HFF-Myc (cell line): Measurements from ENCODE around the gene TRMT112.

ENCODE experiments used
- DNase-seq: peaks from one replicate; pipeline ENCODE4 v3.0.0-alpha.2; 2011; ENCODE audit warnings: low read depth; ENCODE audit errors: extremely low read depth
- H3K4me3 ChIP-seq: replicated peaks from 2 replicates; pipeline ENCODE4 v1.5.1; 2011; ENCODE audit warnings: low read depth, mild to moderate bottlenecking, control low read depth, low read length
- TF ChIP-seq, protein P1 (sequence below): IDR thresholded peaks from 2 replicates; pipeline ENCODE4 v1.5.1; 2012; ENCODE audit warnings: mild to moderate bottlenecking, low read depth, low read length, control low read depth; ENCODE audit errors: missing control alignments

The TRMT112 gene

DNA sequence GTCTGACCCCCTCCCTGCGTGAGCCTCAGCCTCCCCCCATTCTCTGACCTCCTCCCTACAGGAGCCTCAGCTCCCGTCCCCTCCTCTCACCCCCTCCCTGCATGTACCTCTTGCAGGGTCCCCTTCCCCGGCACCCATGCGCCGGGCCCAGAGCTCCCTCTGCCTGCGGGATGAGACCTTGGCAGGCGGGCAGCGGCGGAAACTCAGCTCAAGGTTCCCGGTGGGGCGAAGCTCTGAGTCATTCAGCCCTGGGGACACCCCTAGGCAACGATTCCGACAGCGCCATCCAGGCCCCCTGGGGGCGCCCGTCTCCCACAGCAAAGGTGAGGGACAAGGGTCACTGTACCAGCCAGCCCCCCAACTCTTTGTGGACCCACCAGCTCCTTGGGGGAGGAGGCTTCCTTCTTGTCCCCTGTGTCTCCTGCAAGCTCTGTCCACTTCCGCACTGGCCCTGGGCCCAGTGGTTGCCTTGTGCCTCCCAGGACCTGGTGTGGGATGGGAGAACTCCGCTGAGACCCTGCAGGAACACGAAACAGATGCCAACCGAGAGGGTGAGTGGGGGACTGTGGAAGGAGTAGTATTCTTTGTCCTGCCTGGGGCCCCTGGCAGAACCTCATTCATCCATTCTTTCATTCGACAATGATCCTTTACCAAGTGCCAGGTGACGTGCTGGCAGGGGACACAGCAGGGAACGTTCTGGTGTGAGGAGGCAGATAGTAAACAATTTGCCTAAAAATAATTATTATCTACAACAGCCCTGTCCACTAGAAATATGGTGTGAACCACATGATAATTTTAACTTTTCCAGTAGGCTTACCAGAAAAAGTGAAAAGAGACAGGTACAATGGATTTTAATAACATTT is 38.0 kb upstream of the TRMT112 start:
- DNase-seq: peak; percentile 39
- TF ChIP-seq, protein P1, sequence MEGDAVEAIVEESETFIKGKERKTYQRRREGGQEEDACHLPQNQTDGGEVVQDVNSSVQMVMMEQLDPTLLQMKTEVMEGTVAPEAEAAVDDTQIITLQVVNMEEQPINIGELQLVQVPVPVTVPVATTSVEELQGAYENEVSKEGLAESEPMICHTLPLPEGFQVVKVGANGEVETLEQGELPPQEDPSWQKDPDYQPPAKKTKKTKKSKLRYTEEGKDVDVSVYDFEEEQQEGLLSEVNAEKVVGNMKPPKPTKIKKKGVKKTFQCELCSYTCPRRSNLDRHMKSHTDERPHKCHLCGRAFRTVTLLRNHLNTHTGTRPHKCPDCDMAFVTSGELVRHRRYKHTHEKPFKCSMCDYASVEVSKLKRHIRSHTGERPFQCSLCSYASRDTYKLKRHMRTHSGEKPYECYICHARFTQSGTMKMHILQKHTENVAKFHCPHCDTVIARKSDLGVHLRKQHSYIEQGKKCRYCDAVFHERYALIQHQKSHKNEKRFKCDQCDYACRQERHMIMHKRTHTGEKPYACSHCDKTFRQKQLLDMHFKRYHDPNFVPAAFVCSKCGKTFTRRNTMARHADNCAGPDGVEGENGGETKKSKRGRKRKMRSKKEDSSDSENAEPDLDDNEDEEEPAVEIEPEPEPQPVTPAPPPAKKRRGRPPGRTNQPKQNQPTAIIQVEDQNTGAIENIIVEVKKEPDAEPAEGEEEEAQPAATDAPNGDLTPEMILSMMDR: peak; percentile 80
- H3K4me3 ChIP-seq: no peak overlapping the region

DNA sequence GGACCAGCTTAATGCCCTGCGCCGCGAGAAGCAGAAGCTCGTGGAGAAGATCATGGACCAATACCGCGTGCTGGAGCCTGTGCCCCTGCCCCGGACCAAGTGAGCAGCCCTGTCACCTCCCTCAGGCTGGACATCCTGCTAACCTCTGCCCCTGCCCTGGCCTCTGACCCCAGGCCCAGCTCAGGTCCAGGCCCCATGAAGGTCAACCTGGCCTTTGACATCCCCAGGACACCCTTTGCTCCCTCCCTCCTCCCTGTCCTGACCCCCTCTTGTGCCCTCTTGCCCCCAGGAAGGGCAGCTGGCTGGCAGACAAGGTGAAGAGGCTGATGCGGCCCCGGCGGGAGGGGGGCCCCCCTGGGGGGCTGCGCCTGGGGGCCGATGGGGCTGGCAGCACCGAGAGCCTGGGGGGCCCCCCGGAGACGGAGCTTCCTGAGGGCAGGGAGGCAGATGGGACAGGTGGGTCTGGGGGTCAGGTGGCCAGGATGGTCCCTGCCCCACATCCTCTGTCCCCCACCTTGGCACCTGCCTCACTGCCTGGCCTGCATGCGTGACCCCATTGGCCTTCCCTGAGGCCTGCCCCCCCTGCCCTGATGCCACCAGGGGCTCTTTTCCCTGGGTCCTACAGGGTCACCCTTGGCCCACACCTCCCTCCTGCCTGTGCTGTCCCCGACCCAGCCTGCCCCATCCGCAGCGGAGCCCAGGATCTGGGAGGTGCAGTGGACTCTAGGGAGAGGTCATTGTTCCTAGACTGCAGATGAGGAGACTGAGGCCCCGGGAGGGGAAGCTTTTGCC is 36.6 kb upstream of the TRMT112 start:
- TF ChIP-seq, protein P1: no peak
- DNase-seq: no peak
- no peak overlapping the region for H3K4me3 ChIP-seq

DNA sequence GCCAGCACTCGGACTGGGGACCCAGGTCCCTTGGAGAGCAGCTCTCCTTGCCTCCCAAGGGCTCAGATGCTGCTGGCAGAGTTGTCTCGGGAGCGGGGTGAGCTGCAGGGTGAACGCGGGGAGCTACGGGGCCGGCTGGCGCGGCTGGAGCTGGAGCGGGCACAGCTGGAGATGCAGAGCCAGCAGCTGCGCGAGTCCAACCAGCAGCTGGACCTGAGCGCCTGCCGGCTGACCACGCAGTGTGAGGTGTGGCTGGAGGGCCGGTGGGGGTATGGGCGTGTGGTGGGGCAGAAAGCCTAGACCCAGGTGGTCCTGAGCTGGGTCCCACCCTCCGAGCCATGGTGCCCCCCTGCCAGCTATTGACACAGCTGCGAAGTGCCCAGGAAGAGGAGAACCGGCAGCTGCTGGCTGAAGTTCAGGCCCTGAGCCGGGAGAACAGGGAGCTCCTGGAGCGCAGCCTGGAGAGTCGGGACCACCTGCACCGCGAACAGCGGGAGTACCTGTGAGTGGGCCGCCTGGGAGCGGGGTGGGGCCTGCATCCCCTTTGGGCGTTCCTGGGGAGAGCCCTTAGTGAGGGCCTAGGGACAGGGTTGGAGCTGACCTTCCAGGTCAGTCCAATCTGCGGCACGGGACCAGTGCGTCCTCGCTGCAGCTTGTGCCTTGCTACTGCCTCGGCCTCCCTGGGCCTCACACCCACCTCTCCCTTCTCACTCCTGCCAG is 35.8 kb upstream of the TRMT112 start:
- no peak overlapping the region for H3K4me3 ChIP-seq
- DNase-seq: no peak
- TF ChIP-seq, protein P1: no peak

DNA sequence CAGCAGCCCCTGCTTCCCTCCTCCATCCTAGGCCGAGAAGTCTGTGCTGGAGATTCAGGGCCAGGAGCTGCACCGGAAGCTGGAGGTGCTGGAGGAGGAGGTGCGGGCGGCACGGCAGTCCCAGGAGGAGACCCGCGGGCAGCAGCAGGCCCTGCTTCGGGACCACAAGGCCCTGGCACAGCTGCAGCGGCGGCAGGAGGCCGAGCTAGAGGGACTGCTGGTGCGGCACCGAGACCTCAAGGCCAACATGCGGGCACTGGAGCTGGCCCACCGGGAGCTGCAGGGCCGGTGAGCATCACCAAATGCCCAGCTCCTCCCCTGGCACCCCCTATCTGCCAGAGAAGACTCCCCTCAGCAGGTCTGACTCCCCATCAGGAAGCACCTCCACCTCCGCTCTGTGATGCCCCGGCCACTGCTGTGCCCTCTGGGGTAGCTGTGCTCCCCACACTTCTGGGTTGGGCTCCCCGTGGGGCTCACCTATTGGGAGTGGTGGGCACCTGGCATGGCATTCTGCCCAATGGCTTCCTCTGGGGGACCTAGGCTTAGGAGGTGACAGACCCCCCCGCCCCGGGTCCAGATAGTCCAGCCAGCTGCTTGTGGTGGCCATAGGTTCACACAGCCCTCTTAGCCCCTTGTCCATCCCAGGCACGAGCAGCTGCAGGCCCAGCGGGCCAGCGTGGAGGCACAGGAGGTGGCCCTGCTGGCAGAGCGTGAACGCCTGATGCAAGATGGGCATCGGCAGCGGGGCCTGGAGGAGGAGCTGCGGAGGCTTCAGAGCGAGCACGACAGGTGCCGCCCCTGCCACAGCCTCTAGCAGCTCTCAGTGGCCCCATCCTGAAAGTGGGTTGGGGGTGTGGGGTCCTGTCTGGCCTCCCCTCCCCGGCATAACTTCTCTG is 35.0 kb upstream of the TRMT112 start:
- DNase-seq: no peak
- TF ChIP-seq, protein P1: no peak
- no peak overlapping the region for H3K4me3 ChIP-seq

DNA sequence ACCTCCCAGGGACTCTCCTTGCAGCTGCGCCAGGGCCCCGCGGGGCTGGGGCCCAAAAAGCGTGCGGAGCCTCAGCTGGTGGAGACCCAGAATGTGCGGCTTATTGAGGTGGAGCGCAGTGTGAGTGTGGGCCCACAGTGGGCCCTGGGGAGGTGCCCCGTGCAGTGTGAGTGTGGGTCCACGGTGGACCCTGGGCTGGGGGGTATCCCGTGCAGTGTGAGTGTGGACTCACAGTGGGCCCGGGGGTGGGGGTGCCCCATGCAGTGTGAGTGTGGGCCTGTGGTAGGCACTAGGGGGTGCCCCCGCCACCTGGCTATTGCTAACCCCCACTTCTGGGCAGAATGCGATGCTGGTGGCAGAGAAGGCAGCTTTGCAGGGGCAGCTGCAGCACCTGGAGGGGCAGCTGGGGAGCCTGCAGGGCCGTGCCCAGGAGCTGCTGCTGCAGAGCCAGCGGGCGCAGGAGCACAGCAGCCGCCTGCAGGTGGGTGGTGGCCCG is 33.8 kb upstream of the TRMT112 start:
- TF ChIP-seq, protein P1: no peak
- no peak overlapping the region for H3K4me3 ChIP-seq
- no peak for DNase-seq

DNA sequence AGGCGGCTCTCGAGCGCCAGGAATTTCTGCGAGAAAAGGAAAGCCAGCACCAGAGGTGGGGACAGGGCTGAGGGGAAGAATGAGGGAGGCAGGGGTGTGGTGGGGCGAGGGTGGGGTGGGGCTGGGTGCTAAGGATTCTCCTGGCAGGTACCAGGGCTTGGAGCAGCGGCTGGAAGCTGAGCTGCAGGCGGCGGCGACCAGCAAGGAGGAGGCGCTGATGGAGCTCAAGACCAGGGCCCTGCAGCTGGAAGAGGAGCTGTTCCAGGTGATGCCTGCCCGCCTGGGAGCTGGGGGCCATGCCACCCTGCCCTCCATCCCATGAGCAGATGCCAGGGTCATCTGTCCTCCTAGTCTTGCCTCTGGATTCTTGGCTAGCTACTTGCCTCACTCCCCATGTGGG is 32.0 kb upstream of the TRMT112 start:
- no peak for DNase-seq
- TF ChIP-seq, protein P1: no peak
- no peak overlapping the region for H3K4me3 ChIP-seq
